IPS-NIHi7 (cell line): ENCODE data around the gene SCGB1C1.

ENCODE experiments used
- DNase-seq: peaks from one replicate; pipeline ENCODE4 v3.0.0; 2012; ENCODE audit warnings: mixed read lengths; ENCODE audit errors: extremely low spot score

Gene SCGB1C1

GRCh38 chr11:205221-206001 is 12.5 kb downstream of the SCGB1C1 start:
- DNase-seq, result no peak

- DNase-seq, result no peak
Measured at GRCh38 chr11:206002-206384, 13.1 kb downstream of the SCGB1C1 start.

- no peak for DNase-seq
Measured at GRCh38 chr11:206526-207207, 13.8 kb downstream of the SCGB1C1 start.

- peak; percentile 99 for DNase-seq
Measured at GRCh38 chr11:207208-207862, 14.5 kb downstream of the SCGB1C1 start, which contains the start of the genes BET1L and RIC8A. BET1L (minus strand) TSS chr11:207399; CDS start chr11:207321, 78 bp downstream. RIC8A (plus strand) TSS chr11:207708; CDS start chr11:208855, 1,147 bp downstream.

GRCh38 chr11:207863-208180 is 14.9 kb downstream of the SCGB1C1 start:
- DNase-seq, result no peak

- peak; percentile 94 for DNase-seq
Measured at GRCh38 chr11:208181-208916, 15.5 kb downstream of the SCGB1C1 start.

GRCh38 chr11:208917-209260 is 16.0 kb downstream of the SCGB1C1 start:
- DNase-seq, result peak; percentile 38

- no peak for DNase-seq
Measured at GRCh38 chr11:209275-210121, 16.6 kb downstream of the SCGB1C1 start.

GRCh38 chr11:210122-210802 is 17.4 kb downstream of the SCGB1C1 start:
- no peak for DNase-seq

- DNase-seq, result no peak
Measured at GRCh38 chr11:210803-211180, 17.9 kb downstream of the SCGB1C1 start.

GRCh38 chr11:211295-211694 is 18.4 kb downstream of the SCGB1C1 start:
- no peak for DNase-seq

GRCh38 chr11:211741-212140 is 18.9 kb downstream of the SCGB1C1 start:
- no peak for DNase-seq

- DNase-seq, result no peak
Measured at GRCh38 chr11:212150-213100, 19.5 kb downstream of the SCGB1C1 start.

GRCh38 chr11:213111-213510 is 20.2 kb downstream of the SCGB1C1 start:
- no peak for DNase-seq

- DNase-seq, result no peak
Measured at GRCh38 chr11:214083-214482, 21.2 kb downstream of the SCGB1C1 start.

- DNase-seq, result no peak
Measured at GRCh38 chr11:215581-216037, 22.7 kb downstream of the SCGB1C1 start.

- no peak for DNase-seq
Measured at GRCh38 chr11:216081-216974, 23.4 kb downstream of the SCGB1C1 start.

GRCh38 chr11:217704-218103 is 24.8 kb downstream of the SCGB1C1 start:
- no peak for DNase-seq
